ENCODE results near the gene PRKD2. TPM values are rescaled to one million over a fixed set of nuclear protein-coding genes. Genes with fewer than 3 reads are reported as not detected.
"Not testable (repeated sequence)": the region's sequence is repeated elsewhere in the genome, so short reads cannot be mapped to it uniquely, and the experiment has no call there.

PRKD2 gene
- total RNA-seq (2014; rRNA removed; shearing (Covaris generic)), result 4.2 and 7.2 TPM in 2 replicates
- polyA plus RNA-seq (2014; cell fraction: nucleus; rRNA removed), result 4.8 and 5.8 TPM in 2 replicates

DNA sequence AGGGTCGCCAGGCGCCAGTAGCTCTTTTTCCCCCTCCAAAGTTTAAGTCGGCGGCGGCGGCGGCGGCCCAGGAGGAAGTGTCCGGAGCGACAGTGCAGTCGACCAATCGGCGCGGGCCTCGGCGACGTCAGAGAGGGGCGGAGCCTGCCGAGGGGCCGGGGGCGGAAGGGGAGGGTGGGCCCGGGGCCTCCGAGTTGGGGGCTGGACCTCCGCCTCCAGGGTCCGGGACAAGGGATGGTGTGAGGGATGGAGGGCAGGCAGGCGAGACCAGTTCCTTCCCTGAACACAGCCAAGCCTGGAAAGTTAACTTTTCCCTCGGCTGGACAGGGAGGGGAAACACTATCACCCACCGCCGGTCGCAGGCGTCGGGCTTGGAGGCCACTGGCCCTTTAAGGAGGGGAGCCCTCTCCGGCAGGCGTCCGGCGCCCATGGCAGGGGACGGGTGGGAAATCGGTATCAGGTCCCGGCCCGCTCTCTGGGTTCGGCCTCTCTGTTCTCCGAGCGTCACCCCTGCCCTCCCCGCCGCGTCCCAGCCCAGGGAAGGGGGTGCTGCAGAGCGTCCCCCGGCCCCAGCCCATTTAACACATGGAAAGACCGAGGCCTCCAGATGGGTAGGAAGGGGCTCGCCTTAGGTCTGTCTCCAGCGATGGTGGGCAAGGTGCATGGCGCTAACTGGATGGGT, at the start of gene PRKD2:
PRKD2 (minus strand) TSS at position 81 of the 682 bp plus-strand sequence. CDS start 744 bp downstream, outside the sequence.
- peak; percentile 49 for DNase-seq (ENCODE audit: extremely low read depth, low read depth)

GRCh38 chr19:46764817-46765291, 47.9 kb upstream of the PRKD2 start:
- DNase-seq (ENCODE audit: extremely low read depth, low read depth), result no peak

- DNase-seq (ENCODE audit: extremely low read depth, low read depth), result no peak
Measured at GRCh38 chr19:46762245-46762890, 45.5 kb upstream of the PRKD2 start.

- no peak for DNase-seq (ENCODE audit: extremely low read depth, low read depth)
Measured at GRCh38 chr19:46761418-46761831, 44.5 kb upstream of the PRKD2 start.

- not testable (repeated sequence) for DNase-seq (ENCODE audit: extremely low read depth, low read depth)
Measured at GRCh38 chr19:46760897-46761296, 44.0 kb upstream of the PRKD2 start.

- DNase-seq (ENCODE audit: extremely low read depth, low read depth), result no peak
Measured at GRCh38 chr19:46760363-46760762, 43.4 kb upstream of the PRKD2 start.

DNA sequence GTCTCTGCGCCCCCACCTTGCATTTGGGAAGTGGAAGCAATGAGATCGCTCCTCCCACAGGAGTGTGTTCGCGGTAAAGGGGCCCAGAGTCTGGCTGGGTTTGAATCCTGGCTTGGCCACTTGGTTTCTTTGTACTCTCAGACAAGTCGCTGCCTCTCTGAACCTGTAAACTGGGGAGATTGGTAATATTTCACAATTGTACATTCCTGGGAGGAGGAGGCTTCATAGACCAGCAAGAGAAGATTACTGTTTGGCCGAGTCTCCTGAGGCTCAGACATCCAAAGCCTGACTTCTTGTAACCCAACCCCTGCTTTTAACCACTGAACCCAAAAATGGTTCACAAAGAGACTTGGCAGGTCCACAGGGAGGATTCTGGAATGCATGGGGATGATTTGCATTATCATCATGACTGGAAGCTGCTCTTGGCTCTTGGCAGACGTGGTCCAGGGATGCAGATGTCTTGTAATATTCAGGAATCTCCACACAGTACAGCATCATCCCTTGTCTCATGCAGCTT, 43.0 kb upstream of the PRKD2 start:
- no peak for DNase-seq (ENCODE audit: extremely low read depth, low read depth)

- no peak for DNase-seq (ENCODE audit: extremely low read depth, low read depth)
Measured at GRCh38 chr19:46759206-46759605, 42.3 kb upstream of the PRKD2 start.

GRCh38 chr19:46756544-46756888, 39.6 kb upstream of the PRKD2 start:
- DNase-seq (ENCODE audit: extremely low read depth, low read depth), result no peak

DNA sequence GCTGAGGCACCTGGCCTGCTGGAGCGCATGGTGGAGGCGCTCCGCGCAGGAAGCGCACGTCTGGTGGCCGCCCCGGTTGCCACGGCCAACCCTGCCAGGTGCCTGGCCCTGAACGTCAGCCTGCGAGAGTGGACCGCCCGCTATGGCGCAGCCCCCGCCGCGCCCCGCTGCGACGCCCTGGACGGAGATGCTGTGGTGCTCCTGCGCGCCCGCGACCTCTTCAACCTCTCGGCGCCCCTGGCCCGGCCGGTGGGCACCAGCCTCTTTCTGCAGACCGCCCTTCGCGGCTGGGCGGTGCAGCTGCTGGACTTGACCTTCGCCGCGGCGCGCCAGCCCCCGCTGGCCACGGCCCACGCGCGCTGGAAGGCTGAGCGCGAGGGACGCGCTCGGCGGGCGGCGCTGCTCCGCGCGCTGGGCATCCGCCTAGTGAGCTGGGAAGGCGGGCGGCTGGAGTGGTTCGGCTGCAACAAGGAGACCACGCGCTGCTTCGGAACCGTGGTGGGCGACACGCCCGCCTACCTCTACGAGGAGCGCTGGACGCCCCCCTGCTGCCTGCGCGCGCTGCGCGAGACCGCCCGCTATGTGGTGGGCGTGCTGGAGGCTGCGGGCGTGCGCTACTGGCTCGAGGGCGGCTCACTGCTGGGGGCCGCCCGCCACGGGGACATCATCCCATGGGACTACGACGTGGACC, 39.1 kb upstream of the PRKD2 start:
- DNase-seq (ENCODE audit: extremely low read depth, low read depth), result no peak

DNA sequence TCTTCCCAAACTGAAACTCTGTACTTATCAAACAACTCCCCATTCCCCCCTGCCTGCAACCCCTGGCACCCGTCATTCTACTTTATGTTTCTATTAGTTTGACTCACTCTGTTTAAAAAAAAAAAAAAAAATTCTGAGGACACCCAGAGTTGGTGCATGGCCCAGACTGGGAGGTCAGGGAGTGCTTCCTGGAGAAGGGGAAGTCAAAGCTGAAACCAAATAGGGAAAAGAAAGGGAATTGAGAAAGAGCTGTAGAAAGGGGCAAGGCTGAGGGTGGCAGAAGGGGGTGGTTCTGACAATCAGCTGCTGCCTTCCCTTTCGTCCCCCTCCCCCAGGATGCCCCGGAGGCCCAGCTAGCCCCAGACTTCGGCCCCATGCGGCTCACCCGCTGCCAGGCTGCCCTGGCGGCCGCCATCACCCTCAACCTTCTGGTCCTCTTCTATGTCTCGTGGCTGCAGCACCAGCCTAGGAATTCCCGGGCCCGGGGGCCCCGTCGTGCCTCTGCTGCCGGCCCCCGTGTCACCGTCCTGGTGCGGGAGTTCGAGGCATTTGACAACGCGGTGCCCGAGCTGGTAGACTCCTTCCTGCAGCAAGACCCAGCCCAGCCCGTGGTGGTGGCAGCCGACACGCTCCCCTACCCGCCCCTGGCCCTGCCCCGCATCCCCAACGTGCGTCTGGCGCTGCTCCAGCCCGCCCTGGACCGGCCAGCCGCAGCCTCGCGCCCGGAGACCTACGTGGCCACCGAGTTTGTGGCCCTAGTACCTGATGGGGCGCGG, 38.4 kb upstream of the PRKD2 start:
- no peak for DNase-seq (ENCODE audit: extremely low read depth, low read depth)

GRCh38 chr19:46753420-46754155, 36.7 kb upstream of the PRKD2 start:
- DNase-seq (ENCODE audit: extremely low read depth, low read depth), result peak; percentile 26

DNA sequence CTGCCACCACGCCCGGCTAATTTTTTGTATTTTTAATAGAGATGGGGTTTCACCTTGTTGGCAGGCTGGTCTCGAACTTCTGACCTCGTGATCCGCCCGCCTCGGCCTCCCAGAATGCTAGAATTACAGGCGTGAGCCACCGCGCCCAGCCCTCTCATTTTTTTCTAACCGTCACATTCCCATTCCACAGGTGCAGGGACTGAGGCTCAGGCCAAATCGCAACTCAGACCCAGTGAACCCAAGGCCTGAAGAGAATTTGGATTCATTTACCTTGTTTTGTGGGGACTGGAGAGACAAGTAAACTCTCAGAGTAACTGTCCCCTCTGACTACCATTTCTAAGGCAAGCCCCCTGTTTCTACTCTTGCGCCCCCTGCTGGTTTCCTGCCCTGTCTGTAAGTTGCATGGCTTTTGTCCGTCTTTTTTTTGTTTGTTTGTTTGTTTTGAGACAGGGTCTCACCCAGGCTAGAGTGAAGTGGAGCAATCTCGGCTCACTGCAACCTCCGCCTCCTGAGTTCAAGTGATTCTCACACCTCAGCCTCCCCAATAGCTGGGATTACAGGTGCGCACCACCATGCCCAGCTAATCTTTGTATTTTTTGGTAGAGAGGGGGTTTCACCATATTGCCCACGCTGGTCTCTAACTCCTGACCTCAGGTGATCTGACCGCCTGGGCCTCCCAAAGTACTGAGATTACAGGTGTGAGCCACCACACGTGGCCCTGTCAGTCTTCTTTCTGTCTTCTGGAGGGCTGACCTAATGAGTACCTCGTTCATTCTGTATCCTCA, 31.6 kb upstream of the PRKD2 start:
- DNase-seq (ENCODE audit: extremely low read depth, low read depth), result peak; percentile 49

DNA sequence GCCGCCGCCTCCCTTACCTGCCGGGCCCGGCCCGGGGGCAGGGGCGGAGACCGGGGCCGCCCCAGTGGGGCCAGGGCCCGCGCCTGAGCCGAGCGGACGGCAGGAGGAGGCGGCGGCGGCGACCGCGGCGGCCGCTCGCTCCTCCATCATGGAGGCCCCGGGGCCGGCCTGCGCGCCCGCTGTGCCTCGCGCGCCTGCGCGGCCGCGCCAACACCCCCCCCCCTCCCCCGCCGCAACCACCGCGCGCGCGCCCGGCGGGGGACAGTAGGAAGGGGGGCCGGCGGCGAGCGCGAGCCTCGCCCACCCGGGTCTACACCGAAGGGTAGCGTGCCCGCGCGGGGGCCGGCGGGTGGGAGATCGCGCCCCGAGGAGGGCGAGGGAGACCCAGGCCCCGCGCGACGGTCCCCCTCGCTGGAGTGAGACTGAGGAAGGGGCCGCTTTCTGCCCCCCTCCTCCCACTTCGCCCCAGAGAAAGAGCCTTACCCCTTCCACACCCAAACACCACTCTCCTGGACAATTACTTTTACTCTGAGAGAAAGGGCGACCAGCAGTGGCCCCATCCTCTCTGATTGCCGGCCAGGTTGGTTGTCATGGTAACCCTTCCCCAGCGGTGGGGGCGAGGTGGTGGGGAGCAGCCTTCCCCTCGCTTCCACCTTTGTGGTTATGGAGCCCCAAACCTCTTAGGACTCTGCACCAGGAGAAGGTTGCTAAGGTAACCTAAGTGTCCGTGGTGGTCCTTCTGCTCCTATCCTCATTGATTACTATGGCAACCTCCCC, 29.6 kb upstream of the PRKD2 start, which contains the start of gene STRN4:
STRN4 (minus strand) TSS at position 170 of the 777 bp plus-strand sequence; CDS start at position 150, 20 bp downstream.
- peak; percentile 33 for DNase-seq (ENCODE audit: extremely low read depth, low read depth)

DNA sequence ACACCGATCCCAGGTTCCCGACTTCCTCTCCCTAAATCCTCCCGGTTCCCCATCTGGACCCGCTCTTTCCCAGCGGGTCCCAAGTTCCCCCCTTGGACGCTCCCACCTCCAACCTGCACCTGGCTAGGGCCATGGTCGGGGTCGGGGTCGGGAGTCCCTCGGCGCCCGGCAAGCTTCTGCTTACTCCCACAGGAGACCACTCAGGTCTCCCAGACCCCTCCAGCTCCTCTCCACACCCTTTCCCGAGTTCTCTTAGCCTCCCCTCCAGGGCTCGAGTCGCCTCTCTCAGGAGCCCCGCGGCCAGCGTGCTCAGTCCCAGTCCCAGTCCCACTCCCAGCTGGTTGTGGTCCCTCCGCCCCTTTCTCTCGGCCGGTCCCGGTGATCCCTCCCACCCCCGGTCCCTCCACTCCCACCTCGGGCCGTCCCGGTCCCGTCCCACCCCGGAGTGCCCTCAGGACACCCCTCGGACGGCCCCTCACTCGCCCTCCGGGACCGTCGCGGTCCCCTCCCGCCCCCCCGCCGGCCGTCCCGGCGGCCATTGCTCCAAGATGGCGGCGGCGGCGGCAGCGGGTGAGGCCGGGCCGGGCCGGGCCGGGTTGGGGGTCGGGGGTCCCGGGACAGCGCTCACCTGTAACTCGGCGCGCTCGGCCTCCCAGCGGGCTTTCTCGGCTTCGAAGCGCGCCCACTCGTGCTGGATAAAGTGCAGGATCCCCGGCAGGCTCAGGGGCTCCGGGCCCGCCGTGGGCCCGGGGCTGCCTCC, 28.8 kb upstream of the PRKD2 start, which contains the start of gene FKRP:
FKRP (plus strand) TSS at position 537 of the 760 bp plus-strand sequence. CDS start 9,394 bp downstream, outside the sequence.
- DNase-seq (ENCODE audit: extremely low read depth, low read depth), result no peak

GRCh38 chr19:46745030-46745429, 28.1 kb upstream of the PRKD2 start:
- no peak for DNase-seq (ENCODE audit: extremely low read depth, low read depth)

DNA sequence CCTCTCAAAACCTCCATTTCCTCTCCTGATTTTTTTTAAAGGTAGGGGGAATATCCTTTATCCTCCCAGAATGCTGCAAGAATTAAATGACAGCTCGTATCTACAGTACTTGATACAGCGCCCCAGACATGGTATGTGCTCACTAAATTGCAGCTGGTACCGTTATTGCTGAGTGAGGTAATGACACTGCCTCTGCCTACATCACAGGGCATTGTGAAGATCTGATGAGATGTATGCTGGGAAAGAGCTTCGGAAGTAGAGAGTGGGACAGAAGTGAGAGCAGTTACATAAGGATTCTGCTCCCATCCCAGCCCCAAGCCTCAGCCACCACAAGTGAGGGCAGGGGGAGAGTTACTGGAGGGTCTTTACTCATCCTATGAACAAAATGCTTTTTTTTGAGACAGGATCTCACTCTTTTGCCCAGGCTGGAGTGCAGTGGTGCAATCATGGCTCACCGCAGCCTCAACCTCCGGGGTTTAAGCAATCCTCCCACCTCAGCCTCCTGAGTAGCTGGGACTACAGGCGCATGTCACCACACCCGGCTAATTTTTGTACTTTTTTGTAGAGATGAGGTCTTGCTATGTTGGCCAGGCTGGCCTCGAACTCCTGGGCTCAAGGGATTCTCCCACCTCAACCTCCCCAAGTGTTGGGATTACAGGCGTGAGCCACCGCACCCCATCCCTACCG, 27.2 kb upstream of the PRKD2 start:
- no peak for DNase-seq (ENCODE audit: extremely low read depth, low read depth)

Data from NCI-H460 (cell line).